Ramos (cell line): ENCODE measurements around the gene STARD6.
"Not testable (repeated sequence)": the region's sequence is repeated elsewhere in the genome, so short reads cannot be mapped to it uniquely, and the experiment has no call there.

Source experiments
- in situ Hi-C: fragments of 300-500 bp; cut with MboI; formaldehyde crosslinking; loops from one replicate; pipeline ENCODE4 v1.14.3; 2022; ENCODE audit warnings: low sequenced_read_pairs; ENCODE audit not compliant: unreplicated experiment

STARD6 gene, protein sequence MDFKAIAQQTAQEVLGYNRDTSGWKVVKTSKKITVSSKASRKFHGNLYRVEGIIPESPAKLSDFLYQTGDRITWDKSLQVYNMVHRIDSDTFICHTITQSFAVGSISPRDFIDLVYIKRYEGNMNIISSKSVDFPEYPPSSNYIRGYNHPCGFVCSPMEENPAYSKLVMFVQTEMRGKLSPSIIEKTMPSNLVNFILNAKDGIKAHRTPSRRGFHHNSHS

DNA sequence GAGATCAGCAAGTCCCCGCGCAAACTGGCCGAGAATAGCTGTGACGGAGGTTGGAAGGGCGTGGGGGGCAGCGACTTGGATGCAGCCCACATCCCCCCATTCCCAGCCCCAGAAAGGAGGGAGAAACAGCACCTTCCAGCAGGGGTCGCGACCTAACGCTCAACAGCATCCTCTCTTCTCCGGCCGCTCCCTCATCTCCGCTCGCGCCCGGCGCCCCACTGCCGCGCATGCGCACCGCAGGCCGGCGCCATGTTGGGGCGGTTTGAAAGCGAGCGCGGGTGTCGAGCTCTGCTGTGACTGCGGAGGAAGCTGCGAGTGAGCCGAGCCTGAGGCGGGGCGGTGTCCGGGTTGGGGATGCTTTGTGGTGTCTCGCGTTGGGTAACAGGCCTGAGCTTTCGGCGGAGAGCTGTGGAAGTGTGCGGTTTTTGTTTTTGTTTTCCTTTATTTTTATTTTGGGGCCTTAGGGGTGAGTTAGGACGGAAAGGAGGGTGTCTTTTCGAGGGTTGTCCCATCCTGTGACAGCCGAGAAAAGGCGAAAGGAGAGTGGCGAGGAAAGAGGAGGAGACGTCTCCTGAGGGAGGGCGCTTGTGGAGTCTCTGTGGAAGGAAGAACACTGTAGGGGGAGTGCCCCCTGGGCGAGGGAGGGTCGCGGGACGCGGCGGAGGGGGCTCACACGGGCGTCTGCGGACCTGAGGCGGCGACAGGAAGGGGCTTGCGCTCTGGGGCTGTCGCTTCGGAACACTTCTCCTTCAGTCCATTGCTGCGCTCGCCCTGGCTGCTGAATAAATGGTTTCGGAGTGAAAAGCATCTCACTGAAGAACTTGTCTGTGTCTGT lies at the start of gene STARD6, which contains the start of gene C18orf54:
Gene STARD6, minus strand, starts transcription at position 199 of the 835 bp plus-strand sequence. CDS start 3,285 bp downstream, outside the sequence.
Gene C18orf54, plus strand, starts transcription at position 247 of the 835 bp plus-strand sequence. CDS start 2,667 bp downstream, outside the sequence.
- in situ Hi-C loops = no loop called here

DNA sequence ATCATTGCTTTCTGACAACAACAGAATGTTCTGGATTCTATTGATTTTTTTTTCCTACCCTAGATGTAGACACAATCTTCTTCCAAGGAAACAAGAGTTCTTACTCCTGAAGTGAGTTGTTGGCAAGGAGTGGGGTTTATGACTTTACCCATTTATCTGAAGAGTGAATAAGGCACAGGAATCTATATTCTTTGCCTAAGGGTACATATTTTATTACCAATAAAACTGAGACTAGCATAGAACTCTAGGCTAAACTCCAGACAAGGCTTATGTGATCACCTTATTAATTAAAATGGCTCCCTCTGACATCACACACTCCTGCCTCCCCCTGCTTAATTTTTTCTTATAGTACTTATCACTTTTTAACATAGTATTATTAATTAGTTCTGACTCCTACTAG lies 47.6 kb upstream of the STARD6 start:
- in situ Hi-C loops = no loop called here

DNA sequence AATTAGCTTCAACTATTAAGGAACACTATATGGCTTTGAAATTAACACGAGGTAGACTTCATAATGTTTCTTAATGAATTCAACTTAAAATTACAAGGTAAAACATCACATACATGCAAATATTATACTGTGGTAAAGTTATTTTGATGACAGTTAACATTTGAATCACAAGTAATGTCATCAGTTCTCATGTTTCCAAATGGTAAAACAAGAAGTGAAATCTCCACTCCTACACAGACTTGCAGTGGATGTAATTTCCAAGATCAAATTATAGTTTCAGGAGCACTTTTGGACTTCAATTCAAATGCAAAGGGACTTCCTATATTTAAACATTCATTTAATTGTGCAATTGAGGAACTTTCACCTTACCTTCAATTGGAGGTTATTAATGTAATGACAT lies 39.1 kb upstream of the STARD6 start:
- in situ Hi-C loops = no loop called here

DNA sequence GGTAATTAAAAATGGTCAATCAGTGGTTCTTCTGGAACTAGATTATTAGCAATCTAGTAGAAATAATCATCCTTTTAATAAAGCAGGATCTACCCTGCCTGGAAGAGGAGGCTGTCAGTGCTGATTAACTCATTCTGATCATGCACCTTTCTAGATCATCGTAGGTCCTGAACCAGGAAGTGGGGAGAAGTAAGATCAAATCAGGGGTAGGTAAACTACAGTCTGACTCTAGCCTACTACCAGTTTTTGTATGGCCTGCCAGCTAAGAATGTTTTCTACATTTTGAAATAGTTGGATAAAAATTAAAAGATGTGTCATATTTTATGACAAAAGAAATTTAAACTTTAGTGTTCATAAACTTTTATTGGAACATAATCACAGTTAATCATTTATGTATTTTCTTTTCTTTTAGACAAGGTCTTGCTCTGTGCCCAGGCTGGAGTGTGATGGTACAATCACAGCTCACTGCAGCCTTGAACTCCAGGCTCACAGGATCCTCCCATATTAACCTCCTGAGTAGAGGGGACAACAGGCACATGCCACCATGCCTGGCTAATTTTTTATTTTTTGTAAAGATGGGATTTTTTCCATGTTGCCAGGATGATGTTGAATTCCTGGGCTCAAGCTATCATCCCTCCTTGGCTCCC lies 36.1 kb upstream of the STARD6 start:
- in situ Hi-C loops = no loop called here

DNA sequence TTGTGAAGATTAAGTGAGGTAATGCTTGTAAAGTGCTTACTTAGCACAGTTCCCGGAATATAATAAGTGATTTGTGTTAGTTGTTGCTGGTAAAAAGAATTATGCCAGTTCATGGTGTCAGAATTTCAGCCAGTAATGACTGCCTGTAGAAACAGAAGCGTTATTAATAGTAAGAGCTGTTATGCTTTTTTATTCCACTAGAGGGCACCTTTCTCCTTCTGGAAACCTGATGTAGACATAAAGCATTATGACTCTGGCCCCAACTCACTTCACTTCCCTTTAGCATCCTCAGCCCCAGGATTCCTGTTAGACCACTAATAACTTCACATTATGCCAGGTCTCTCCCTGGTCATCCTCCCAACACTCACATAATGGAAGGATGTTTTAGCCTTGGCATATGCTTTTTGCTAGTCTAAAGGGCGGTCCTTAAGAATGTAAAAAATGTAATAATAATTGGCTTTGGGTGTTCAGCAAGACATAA lies 34.9 kb upstream of the STARD6 start:
- in situ Hi-C loops = no loop called here

DNA sequence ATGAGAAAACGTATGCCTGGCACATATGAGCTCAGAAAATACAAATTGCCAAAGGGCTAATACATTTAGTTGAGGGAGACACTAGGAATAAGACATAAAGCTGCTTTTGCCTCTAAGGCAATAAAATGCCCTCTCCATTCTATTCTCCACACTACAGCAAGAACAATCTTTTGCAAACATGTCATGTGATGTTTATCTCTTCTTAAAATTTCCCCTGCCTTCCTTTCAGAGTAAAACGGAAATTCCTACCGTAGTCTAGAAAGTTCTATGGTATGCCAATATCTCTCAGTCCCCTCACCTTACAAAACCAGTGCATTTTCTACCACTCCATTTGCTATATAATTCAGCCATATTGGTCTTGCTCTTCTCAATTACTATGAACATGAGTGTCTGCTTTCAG lies 33.2 kb upstream of the STARD6 start:
- in situ Hi-C loops = no loop called here

- in situ Hi-C loops = no loop called here
Measured at GRCh38 chr18:54389143-54389505, 31.5 kb upstream of the STARD6 start.

- in situ Hi-C loops = no loop called here
Measured at GRCh38 chr18:54388203-54389142, 30.8 kb upstream of the STARD6 start.

DNA sequence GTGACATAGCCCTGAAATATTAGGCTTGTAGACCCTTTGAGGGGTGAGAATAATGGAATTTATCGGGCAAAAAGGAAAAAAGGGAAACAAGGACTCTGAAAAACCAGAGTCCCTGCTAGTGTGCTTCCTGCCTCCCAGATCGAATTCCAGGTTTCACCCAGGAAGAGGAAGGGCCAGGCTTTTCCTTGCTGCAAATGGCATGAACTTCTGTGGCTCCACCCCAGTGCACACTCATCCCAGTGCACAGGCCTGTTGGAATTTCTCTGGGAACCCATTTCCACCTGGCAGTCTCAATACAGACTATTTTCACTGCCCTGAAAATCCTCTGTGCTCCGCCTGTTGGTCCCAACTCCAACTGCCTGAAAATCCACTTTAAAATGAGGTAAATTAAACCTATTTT lies 30.0 kb upstream of the STARD6 start:
- in situ Hi-C loops = no loop called here

DNA sequence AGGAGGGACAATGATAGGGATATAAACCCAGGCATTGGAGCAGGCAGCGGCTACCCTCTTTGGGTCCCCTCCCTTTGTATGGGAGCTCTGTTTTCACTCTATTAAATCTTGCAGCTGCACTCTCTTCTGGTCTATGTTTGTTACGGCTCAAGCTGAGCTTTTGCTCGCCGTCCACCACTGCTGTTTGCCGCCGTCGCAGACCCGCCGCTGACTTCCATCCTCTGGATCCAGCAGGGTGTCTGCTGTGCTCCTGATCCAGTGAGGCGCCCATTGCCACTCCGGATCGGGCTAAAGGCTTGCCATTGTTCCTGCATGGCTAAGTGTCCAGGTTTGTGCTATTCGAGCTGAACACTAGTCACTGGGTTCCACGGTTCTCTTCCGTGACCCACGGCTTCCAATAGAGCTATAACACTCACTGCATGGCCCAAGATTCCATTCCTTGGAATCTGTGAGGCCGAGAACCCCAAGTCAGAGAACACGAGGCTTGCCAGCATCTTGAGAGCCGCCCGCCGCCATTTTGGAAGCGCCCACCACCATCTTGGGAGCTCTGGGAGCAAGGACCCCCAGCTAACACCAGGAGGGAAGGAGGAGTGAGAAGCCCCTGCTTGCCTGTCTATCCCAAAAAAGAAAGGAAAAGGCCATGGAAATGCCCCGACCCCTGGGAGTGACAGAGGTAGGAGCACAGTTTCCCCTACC lies 29.3 kb upstream of the STARD6 start:
- in situ Hi-C loops = not testable (repeated sequence)

- in situ Hi-C loops = no loop called here
Measured at GRCh38 chr18:54386043-54386442, 28.4 kb upstream of the STARD6 start.

GRCh38 chr18:54382733-54383252 lies 25.1 kb upstream of the STARD6 start:
- in situ Hi-C loops = no loop called here

- in situ Hi-C loops = no loop called here
Measured at GRCh38 chr18:54382076-54382475, 24.4 kb upstream of the STARD6 start.

DNA sequence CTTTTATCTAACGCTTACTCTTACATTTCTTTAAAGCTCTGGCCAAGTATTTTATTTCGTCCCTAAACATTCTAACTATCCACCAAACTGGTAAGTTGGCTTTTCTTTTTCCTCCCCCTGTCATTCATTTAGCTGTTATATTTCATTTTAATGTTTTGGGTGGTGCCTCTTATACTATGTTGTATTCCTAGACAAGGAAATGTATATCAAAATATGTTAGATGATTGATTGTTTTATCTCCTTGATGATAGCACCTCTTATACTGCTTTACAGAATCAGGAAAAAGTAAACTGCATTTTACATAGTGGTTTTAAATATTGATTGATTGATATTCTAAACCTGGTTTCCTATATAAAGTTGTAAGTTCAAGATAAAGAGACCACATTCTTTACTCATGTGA lies 24.0 kb upstream of the STARD6 start:
- in situ Hi-C loops = no loop called here

DNA sequence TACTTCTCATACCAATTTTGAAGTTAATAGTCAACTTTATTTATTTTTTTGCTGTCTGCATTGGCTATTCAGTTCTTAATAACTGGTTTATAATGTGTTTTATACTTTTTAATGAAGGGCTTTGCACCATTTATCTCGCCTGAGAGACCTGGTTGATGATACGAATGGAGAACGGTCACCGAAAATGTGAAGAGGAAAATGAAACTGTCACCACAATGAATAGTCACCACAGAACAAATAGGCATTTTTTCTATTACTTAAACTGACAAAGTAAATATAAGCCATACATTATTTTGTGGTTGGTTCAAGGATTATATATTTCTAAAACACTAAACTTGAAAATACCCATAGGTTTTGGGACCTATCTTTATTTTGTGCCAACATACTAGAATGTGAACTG lies 20.4 kb upstream of the STARD6 start:
- in situ Hi-C loops = no loop called here

DNA sequence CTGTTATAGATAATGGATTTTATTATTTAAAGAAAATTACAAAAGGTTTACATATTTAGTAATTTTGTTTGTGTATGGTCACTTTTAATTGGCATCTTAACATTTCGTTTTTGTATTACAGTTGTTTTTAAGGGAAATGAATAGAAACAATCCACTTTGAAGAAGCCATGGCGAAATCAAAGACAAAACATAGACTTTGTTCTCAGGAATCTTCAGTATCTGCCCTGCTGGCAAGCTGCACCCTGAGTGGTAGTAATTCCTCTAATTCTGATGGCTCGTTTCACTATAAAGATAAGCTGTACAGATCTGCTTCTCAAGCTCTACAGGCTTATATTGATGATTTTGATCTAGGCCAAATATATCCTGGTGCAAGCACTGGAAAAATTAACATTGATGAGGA lies 2.7 kb upstream of the STARD6 start:
- in situ Hi-C loops = no loop called here

DNA sequence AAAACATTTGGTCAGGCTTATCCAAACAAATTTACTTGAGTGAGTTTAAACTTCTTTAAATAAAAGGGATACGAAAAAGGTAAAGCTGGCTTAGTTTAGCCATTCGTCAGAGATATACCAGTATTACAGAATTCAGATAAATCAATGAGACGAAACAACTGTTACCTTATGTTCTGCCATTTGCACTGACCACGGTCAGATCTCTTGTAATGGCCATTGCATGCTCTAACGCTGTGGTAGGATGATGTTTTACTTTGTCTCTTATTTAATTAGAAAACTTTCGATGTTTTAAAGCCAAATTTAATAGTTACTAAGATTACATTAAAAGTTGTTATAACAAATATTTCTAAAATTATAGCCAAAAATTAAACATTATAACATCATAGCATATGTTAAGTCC lies 1.6 kb upstream of the STARD6 start:
- in situ Hi-C loops = no loop called here

- in situ Hi-C loops = no loop called here
Measured at GRCh38 chr18:54358495-54359040, 910 bp upstream of the STARD6 start.

DNA sequence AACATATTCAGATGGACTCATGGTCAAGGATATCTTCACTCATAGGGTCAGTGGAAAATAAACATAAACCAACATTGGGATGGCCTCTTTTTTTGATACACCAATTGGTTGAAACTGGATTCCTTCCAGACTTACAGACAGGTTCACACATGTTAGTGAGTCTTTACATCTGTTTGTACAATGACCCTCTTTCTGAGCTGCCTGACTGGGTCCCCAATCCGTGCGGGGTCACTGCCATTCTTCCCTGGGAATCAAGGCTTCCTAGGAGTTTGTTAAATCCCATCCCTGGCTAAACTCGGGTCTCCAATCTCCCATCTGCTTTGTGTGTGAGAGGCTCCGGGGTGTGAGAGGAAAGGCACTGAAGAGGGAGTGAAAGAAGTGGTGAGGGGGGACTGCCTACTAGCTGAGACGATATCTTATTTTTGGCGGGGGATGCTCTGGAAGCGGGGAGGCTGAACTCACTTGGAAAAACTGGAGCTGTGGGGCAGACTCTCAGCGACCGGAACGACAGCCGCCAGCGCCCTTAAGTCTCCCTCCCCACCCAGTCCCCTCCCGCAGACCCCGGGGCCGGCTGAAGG lies 487 bp downstream of the STARD6 start:
- in situ Hi-C loops = no loop called here
